HepG2 (cell line): ENCODE measurements around the gene KIAA1217. TPM values are rescaled to one million over a fixed set of nuclear protein-coding genes. Genes with fewer than 3 reads are reported as not detected.
A peak's percentile ranks its signal among the peaks of the same experiment; 100 is the strongest.

Experiments used
- ARID4A ChIP-seq: sonication (generic); formaldehyde crosslinking; IDR thresholded peaks from 2 replicates; pipeline ENCODE4 v1.5.0; 2020; ENCODE audit warnings: mild to moderate bottlenecking, missing genetic modification reagents, borderline replicate concordance
- DPF2 ChIP-seq: sonication (generic); formaldehyde crosslinking; IDR thresholded peaks from 2 replicates; pipeline ENCODE4 v1.4.0; 2020; ENCODE audit warnings: mild to moderate bottlenecking, low read depth, missing genetic modification reagents, borderline replicate concordance
- GATA4 ChIP-seq: sonication (generic); IDR thresholded peaks from 2 replicates; pipeline ENCODE4 v1.6.1; 2016; ENCODE audit warnings: antibody characterized with exemption, low read depth, borderline replicate concordance
- HOMEZ ChIP-seq: IDR thresholded peaks from 2 replicates; pipeline ENCODE4 v1.6.1; 2016; ENCODE audit warnings: low read depth
- IRF2 ChIP-seq: IDR thresholded peaks from 2 replicates; pipeline ENCODE4 v1.6.1; 2018; ENCODE audit warnings: missing genetic modification reagents, missing compliant biosample characterization
- JUNB ChIP-seq: sonication (generic); formaldehyde crosslinking; IDR thresholded peaks from 2 replicates; pipeline ENCODE4 v1.8.0; 2022; ENCODE audit warnings: missing genetic modification reagents, mild to moderate bottlenecking, borderline replicate concordance
- MEF2D ChIP-seq: sonication (generic); formaldehyde crosslinking; IDR thresholded peaks from 2 replicates; pipeline ENCODE4 v1.5.1; 2020; ENCODE audit warnings: mild to moderate bottlenecking, missing genetic modification reagents
- NAIF1 ChIP-seq: sonication (generic); formaldehyde crosslinking; IDR thresholded peaks from 2 replicates; pipeline ENCODE4 v1.5.0; 2020; ENCODE audit warnings: mild to moderate bottlenecking, missing genetic modification reagents, borderline replicate concordance
- SALL1 ChIP-seq: sonication (generic); formaldehyde crosslinking; IDR thresholded peaks from 2 replicates; pipeline ENCODE4 v1.8.0; 2022; ENCODE audit warnings: mild to moderate bottlenecking, missing genetic modification reagents
- SMAD9 ChIP-seq: sonication (generic); formaldehyde crosslinking; IDR thresholded peaks from 2 replicates; pipeline ENCODE4 v1.5.1; 2020; ENCODE audit warnings: mild to moderate bottlenecking, missing genetic modification reagents
- ZBTB2 ChIP-seq: sonication (generic); formaldehyde crosslinking; IDR thresholded peaks from 2 replicates; pipeline ENCODE4 v1.8.0; 2022; ENCODE audit warnings: low read depth, missing genetic modification reagents
- ZBTB40 ChIP-seq, 2 experiments: fragments of 450-650 bp in 1 of 2; sonication (generic) in 1 of 2; formaldehyde crosslinking in 1 of 2; IDR thresholded peaks; 2 replicates each; pipeline versions ENCODE4 v1.6.1 to v1.8.0; 2016 to 2022; ENCODE audit warnings: antibody characterized with exemption in 1 of 2, mild to moderate bottlenecking in 1 of 2, missing genetic modification reagents in 1 of 2
- polyA plus RNA-seq, 8 experiments: library from polyadenylated mRNA; depleted of rRNA in 3 of 8; stranded (reverse) in 7 of 8; unstranded in 1 of 8; fragments of >200 nt; fragmentation: Illumina TruSeq in 4 of 8; extraction: Trizol in 4 of 8; gene quantifications; 2 replicates each; pipeline versions ENCODE4 v1.2.1 to v1.2.3, GENCODE V29; 2011 to 2016; ENCODE audit warnings: low read depth in 4 of 8, missing spikeins in 1 of 8, mixed read lengths in 1 of 8; ENCODE audit not compliant: insufficient read depth in 1 of 8
- total RNA-seq, 5 experiments: library from RNA; depleted of rRNA; stranded (reverse); fragments of >200 nt; fragmentation: Illumina TruSeq; extraction: Trizol; gene quantifications; 2 replicates each; pipeline ENCODE4 v1.2.3, GENCODE V29; 2016; ENCODE audit warnings: low read depth in 1 of 5

KIAA1217 gene
- total and polyA plus RNA-seq, 2 of the 13 experiments (the other 11 are each of a cell fraction or from before 2014, with no cell fraction given), result 4.6 to 10.9 TPM

- no peak for TF ChIP-seq ZBTB40 (IDR thresholded peaks at IDR 0.05)
- no peak for TF ChIP-seq ZBTB40 (CRISPR knock-in tag; IDR thresholded peaks at IDR 0.05)
- peak; percentile 83 for TF ChIP-seq DPF2 (CRISPR knock-in tag)
- peak; percentile 77; the same call in 1 of the 2 replicates for TF ChIP-seq HOMEZ (CRISPR knock-in tag)
- TF ChIP-seq MEF2D, result peak; percentile 26; the same call in 1 of the 2 replicates
- TF ChIP-seq ZBTB2 (CRISPR knock-in tag), result no peak
- no peak for TF ChIP-seq NAIF1 (CRISPR knock-in tag)
- peak; percentile 29; the same call in 1 of the 2 replicates for TF ChIP-seq GATA4
- peak; percentile 89 for TF ChIP-seq SALL1 (CRISPR knock-in tag)
- peak; percentile 51; the same call in 1 of the 2 replicates for TF ChIP-seq ARID4A
- peak; percentile 37; the same call in 1 of the 2 replicates for TF ChIP-seq JUNB (CRISPR knock-in tag)
- TF ChIP-seq SMAD9 (CRISPR knock-in tag), result no peak
- TF ChIP-seq IRF2 (CRISPR knock-in tag), result peak; percentile 39; the same call in 1 of the 2 replicates
Measured at GRCh38 chr10:24541239-24541753, 332.4 kb downstream of the KIAA1217 start (continued).
